ENCODE measurements around the gene KRT23. TPM values are rescaled to one million over a fixed set of nuclear protein-coding genes. Genes with fewer than 3 reads are reported as not detected.

Gene KRT23
- total RNA-seq, 1 experiment from 2014 or later: not detected

DNA sequence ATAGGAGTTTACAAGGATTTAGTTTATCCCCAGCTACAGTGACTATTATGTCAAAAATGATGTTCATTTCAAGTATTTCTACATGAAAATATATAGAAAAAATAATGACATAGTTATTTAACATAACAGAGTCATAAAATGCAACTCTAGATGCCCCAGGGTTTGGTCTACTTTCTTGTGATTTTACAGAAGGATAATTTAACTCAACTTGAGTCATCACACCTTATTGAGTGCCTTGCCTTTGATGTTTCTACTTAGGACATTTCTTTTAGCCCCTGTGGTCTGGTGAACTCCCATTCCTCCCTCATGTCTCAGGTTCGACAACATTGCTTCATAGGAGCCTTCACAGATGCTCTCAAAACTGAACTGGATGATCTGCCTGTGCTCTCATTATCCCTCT, 54.4 kb downstream of the KRT23 start:
- no peak overlapping the region for H2BK120ac ChIP-seq (ENCODE audit: low read depth, low read length, poor library complexity, severe bottlenecking)
- no peak overlapping the region for H2AK5ac ChIP-seq (ENCODE audit: insufficient read length, low read length)
- H2AFZ ChIP-seq (ENCODE audit: low read length): no peak overlapping the region
- Mint-ChIP-seq H3K4me3 (no peak overlapping the region), H3K4me1 (peaks cover 5 to 6% of the 10 kb centered on the region in 2 experiments; a peak in 1 of 4 replicates), H3K27ac (no peak overlapping the region), H3K36me3 (ENCODE audit: insufficient read depth in 1 of 3, low read depth in 3 of 3) (no peaks in the 10 kb centered on the region), H3K27me3 (ENCODE audit: low read depth) (peaks cover 3% of the 10 kb centered on the region), H3K9me3 (no peaks in the 10 kb centered on the region)
- no peaks in the 10 kb centered on the region for H3K79me2 ChIP-seq (ENCODE audit: insufficient read depth, low read length)
- no peaks in the 10 kb centered on the region for H3K27me3 ChIP-seq (ENCODE audit: insufficient read depth, low read length)
- H3K27ac ChIP-seq (ENCODE audit: insufficient read length, low read depth, low read length): no peak overlapping the region
- H3K14ac ChIP-seq (ENCODE audit: insufficient read depth, low read length): no peak overlapping the region
- no peaks in the 10 kb centered on the region for H3K4me1 ChIP-seq (ENCODE audit: insufficient read depth, low read length)
- H4K20me1 ChIP-seq (ENCODE audit: control insufficient read depth, insufficient read depth, insufficient read length): no peaks in the 10 kb centered on the region
- no peak overlapping the region for H4K8ac ChIP-seq (replicated peaks; ENCODE audit: insufficient read length, low read depth, low read length)
- no peak for DNase-seq
- H3K56ac ChIP-seq (ENCODE audit: insufficient read length, low read depth, low read length): no peak overlapping the region
- no peak overlapping the region for H2BK5ac ChIP-seq (ENCODE audit: insufficient read length, low read length)
- no peak overlapping the region for H4K91ac ChIP-seq (ENCODE audit: insufficient read length, low read depth, low read length)
- H2BK15ac ChIP-seq (ENCODE audit: low read depth, low read length): no peak overlapping the region
- TF ChIP-seq CTCF (conservative IDR thresholded peaks at IDR 0.05): no peak
- no peak overlapping the region for H3T11ph ChIP-seq (ENCODE audit: low read length)
- H3K9me3 ChIP-seq (ENCODE audit: control insufficient read depth, low read depth, low read length): no peaks in the 10 kb centered on the region
- H2BK12ac ChIP-seq (ENCODE audit: insufficient read length, low read depth, low read length): no peak overlapping the region
- no peak overlapping the region for H4K5ac ChIP-seq (ENCODE audit: insufficient read length, low read depth, low read length)
- H3K23me2 ChIP-seq (ENCODE audit: insufficient read length, low read depth, low read length, poor library complexity, severe bottlenecking): no peaks in the 10 kb centered on the region
- no peak overlapping the region for H3K9ac ChIP-seq (ENCODE audit: extremely low read depth, insufficient read length, low read length)
- no peak overlapping the region for H3K23ac ChIP-seq (ENCODE audit: insufficient read length, low read depth, low read length)
- H2BK20ac ChIP-seq (ENCODE audit: low read depth, low read length, poor library complexity, severe bottlenecking): no peak overlapping the region
- H3K4ac ChIP-seq (ENCODE audit: low read depth, low read length): no peak overlapping the region
- no peaks in the 10 kb centered on the region for H3K79me1 ChIP-seq (ENCODE audit: insufficient read depth, low read depth, low read length, poor library complexity, severe bottlenecking)
- WGBS (ENCODE audit: extremely low coverage, insufficient read length, low lambda C conversion rate): no CpG with 5 or more reads among the region's 1 CpG
- no peak overlapping the region for H3K4me2 ChIP-seq (ENCODE audit: insufficient read depth, insufficient read length, low read length)
- H3K18ac ChIP-seq (ENCODE audit: insufficient read length, low read depth, low read length): no peak overlapping the region

All from H9 (cell line).